HUES6 (cell line): Measurements from ENCODE around the gene FGF12.

Source experiments
- H3K27ac ChIP-seq: 2 replicates; pipeline ENCODE4 v1.7.0; 2013; ENCODE audit warnings: low read depth, mild to moderate bottlenecking, low read length, inconsistent platforms
- H3K27me3 ChIP-seq: 2 replicates; pipeline ENCODE4 v1.6.1; 2013; ENCODE audit warnings: low read length; ENCODE audit not compliant: control insufficient read depth, insufficient read depth
- H3K36me3 ChIP-seq: 2 replicates; pipeline ENCODE4 v1.6.1; 2013; ENCODE audit warnings: low read length; ENCODE audit not compliant: control insufficient read depth, insufficient read depth
- H3K4me1 ChIP-seq: 2 replicates; pipeline ENCODE4 v1.6.1; 2013; ENCODE audit warnings: low read length; ENCODE audit not compliant: control insufficient read depth, insufficient read depth
- H3K4me3 ChIP-seq: 2 replicates; pipeline ENCODE4 v1.5.1; 2013; ENCODE audit warnings: low read depth, low read length
- H3K9ac ChIP-seq: one replicate; pipeline ENCODE4 v1.6.1; 2013; ENCODE audit warnings: mild to moderate bottlenecking, low read length
- H3K9me3 ChIP-seq: 2 replicates; pipeline ENCODE4 v1.6.1; 2013; ENCODE audit warnings: low read depth, low read length; ENCODE audit not compliant: control insufficient read depth, insufficient read depth

Gene FGF12

DNA sequence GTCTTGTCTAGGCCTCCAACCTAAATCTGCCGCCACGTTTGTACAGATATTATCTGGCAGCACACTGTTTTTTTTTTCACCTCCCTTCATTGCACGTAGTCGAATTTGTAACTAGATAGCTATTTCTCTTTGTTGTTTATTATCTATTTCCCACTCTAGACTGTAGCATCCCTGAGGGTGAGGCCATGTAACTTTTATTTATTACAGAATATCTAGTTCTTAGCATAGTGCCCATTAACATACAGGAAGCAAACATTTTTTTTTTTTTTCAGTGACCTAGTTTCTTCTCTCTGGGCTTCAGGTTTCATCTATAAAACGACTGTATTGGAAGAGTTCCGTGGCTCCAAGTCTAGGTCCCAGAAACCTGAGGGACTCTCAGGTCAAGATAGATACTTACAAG is 354.3 kb downstream of the FGF12 start:
- no peaks in the 10 kb centered on the region for H3K27me3 ChIP-seq
- H3K9me3 ChIP-seq, result no peaks in the 10 kb centered on the region
- peaks cover 12% of the 10 kb centered on the region; the same call in 1 of the 2 replicates for H3K4me1 ChIP-seq
- no peak overlapping the region for H3K4me3 ChIP-seq
- H3K27ac ChIP-seq, result no peak overlapping the region
- H3K9ac ChIP-seq, result no peak overlapping the region
- no peaks in the 10 kb centered on the region for H3K36me3 ChIP-seq

DNA sequence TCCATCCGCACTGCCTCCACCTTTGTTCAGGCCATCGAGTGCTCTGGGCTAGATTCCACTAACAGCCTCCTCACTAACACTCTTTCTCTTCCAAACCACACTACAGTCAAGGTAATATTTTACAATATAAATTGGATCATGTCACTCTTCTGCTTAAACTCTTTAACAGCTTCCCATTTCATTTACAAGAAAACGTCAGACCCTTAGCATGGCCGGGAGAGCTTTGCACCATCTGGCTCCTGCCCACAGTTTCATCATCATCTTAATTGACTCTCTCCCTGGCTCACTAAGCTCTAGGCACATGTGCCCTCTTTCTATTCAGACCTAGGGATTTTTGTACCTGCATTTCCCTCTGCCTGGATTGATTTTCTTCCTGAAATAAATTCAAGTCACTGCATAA is 354.7 kb downstream of the FGF12 start:
- no peaks in the 10 kb centered on the region for H3K27me3 ChIP-seq
- no peaks in the 10 kb centered on the region for H3K36me3 ChIP-seq
- no peak overlapping the region for H3K4me3 ChIP-seq

DNA sequence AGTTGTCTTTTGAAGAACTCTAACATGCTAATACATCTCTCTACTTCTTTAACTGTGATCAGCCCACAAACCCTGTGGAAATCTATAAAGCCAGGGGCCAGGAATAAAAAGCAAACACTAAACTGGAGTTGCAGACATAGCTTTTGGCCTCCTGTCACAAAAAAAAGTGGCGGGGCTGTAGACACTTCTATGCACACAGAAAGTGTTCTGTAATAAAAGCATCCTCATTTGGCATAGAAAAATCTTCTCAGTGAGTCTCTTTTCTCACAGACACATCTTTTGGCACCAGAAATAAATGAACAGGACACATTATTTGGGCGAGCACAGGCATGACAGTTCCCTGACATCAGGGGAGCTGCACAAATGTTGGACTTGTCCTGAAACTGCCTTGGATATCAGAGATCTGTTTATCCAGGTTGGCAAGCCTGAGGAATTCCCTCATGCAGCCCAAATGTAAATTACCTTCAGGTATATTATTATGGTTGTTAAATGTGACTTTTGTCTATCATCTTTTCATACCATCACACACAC is 355.4 kb downstream of the FGF12 start:
- no peak overlapping the region for H3K9ac ChIP-seq
- no peaks in the 10 kb centered on the region for H3K9me3 ChIP-seq
- no peaks in the 10 kb centered on the region for H3K36me3 ChIP-seq
- no peaks in the 10 kb centered on the region for H3K27me3 ChIP-seq
- peaks cover 12% of the 10 kb centered on the region; the same call in 1 of the 2 replicates for H3K4me1 ChIP-seq
- no peak overlapping the region for H3K27ac ChIP-seq
- no peak overlapping the region for H3K4me3 ChIP-seq

More for the DNA sequence above, 354.7 kb downstream of the FGF12 start:
- H3K9ac ChIP-seq, result no peak overlapping the region
- peaks cover 12% of the 10 kb centered on the region; the same call in 1 of the 2 replicates for H3K4me1 ChIP-seq
- H3K9me3 ChIP-seq, result no peaks in the 10 kb centered on the region
- H3K27ac ChIP-seq, result no peak overlapping the region

DNA sequence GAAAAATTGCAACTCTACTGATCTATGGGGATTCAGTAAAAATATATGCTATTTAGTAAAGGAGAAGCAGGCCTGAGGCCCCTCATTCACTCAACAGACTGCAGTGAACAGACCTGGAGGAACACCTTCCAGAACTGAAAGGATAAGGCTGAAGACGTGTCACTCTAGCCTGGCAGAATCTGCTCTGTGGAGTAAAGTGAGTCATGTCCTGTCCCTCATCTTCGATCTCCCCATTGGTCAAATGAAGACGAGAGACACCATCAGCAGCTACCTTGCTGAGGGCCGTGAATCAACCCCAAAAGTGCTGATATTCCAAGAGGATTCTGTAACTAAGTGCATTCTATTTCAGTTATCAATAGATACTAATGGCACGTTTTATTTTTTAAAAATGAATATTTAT is 359.7 kb downstream of the FGF12 start:
- Histone ChIP-seq H3K36me3 (no peaks in the 10 kb centered on the region), H3K9ac (no peak overlapping the region), H3K4me3 (no peak overlapping the region), H3K9me3 (no peaks in the 10 kb centered on the region), H3K27ac (no peak overlapping the region), H3K27me3 (no peaks in the 10 kb centered on the region), H3K4me1 (peaks cover 16% of the 10 kb centered on the region; the same call in 1 of the 2 replicates)

DNA sequence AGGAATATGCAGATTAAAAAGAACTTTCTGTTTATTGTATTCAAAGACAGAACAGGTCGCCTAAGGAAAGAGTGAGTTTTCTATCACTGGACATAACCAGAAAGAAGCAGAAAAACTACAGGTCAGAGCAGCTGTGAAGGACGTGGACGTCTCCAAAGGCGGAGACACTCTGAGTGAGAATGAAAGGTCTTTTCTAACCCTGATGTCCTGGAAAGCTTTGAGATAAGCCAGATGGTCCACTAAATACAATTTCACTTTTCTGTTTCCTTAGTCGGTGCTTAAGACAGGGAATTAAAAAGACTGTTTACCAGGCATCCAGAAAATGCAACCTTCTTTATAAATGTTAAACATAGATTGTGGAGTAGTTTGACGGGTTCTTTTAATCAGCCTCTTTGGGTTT is 360.4 kb downstream of the FGF12 start:
- H3K9me3 ChIP-seq, result no peaks in the 10 kb centered on the region
- H3K9ac ChIP-seq, result no peak overlapping the region
- no peak overlapping the region for H3K4me3 ChIP-seq
- peaks cover 16% of the 10 kb centered on the region; the same call in 1 of the 2 replicates for H3K4me1 ChIP-seq
- H3K27ac ChIP-seq, result no peak overlapping the region
- no peaks in the 10 kb centered on the region for H3K27me3 ChIP-seq
- no peaks in the 10 kb centered on the region for H3K36me3 ChIP-seq

DNA sequence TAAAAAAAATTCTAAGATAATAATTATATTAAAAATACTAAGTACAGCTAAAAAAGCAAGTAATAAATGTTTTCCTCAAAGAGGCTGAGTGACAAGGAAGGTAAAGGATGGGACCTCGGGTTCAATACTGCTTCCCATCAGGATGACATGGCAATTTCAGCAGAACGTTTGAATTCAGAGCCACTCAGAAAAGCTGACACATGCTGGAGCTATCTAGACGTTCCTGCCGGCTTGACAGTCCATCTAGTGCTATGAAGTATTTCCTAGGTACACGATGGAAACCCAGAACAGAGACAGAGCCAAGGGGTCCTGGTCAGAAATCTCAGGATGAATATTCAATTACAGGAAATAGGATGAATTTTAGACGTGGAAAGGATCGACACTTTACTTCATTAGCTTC is 361.8 kb downstream of the FGF12 start:
- H3K27ac ChIP-seq, result no peak overlapping the region
- H3K27me3 ChIP-seq, result no peaks in the 10 kb centered on the region
- no peak overlapping the region for H3K4me3 ChIP-seq
- H3K36me3 ChIP-seq, result no peaks in the 10 kb centered on the region
- no peaks in the 10 kb centered on the region for H3K9me3 ChIP-seq
- peaks cover 10% of the 10 kb centered on the region; the same call in 1 of the 2 replicates for H3K4me1 ChIP-seq
- H3K9ac ChIP-seq, result no peak overlapping the region

DNA sequence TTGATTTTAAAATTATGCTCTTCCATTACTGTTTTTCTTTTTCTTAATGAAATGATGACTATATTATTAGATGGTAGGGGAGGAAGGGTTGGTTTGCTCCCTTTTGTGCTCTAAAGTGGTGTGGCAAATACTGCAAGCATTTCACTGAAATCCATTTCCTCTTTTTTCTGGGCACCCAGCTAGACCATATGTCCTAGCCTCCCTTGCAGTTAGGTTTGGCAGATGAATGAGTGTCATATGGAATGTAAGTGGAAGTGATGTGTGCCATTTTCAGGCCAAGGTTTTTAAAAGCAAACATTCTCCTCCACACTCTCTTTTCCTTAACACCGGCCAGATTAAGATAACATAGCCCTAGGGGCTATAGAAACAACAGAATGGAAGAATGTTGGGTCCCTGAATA is 363.0 kb downstream of the FGF12 start:
- Histone ChIP-seq H3K9ac (no peak overlapping the region), H3K4me1 (peaks cover 10% of the 10 kb centered on the region; the same call in 1 of the 2 replicates), H3K36me3 (no peaks in the 10 kb centered on the region), H3K27ac (no peak overlapping the region), H3K27me3 (no peaks in the 10 kb centered on the region), H3K4me3 (no peak overlapping the region), H3K9me3 (no peaks in the 10 kb centered on the region)

DNA sequence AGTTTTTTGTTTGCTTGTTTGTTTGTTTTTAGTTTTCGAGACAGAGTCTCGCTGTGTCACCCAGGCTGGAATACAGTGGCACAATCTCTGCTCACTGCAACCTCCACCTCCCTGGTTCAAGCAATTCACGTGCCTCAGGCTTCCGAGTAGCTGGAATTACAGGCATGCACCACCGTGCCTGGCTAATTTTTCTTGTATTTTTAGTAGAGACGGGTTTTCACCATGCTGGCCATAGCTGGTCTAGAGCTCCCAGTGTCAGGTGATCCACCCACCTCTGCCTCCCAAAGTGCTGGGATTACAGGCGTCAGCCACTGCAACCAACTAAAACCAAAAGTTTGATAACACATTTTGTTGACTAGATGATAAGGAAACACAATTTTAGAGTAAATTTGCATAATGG is 372.7 kb downstream of the FGF12 start:
- H3K4me1 ChIP-seq, result no peaks in the 10 kb centered on the region
- no peak overlapping the region for H3K27ac ChIP-seq
- no peaks in the 10 kb centered on the region for H3K27me3 ChIP-seq
- no peaks in the 10 kb centered on the region for H3K9me3 ChIP-seq
- no peak overlapping the region for H3K4me3 ChIP-seq
- no peak overlapping the region for H3K9ac ChIP-seq
- no peaks in the 10 kb centered on the region for H3K36me3 ChIP-seq

DNA sequence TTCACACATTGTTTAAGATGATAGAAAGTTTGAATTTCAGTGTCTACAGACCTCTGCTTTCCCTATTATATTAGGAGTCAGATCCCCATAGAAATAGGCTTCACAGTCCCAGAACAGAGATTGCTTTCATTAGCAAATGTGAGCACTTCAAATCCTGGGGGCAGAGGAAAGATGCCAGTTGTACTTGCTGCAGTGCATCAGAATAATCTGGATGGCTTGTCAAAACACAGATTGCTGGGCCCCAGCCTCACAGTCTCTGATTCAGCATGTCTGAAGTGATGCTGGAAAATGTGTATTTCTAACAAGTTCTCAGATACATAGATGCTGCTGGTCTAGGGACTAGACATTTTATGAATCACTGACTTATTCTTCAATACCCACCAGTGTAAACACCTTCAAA is 375.2 kb downstream of the FGF12 start:
- no peaks in the 10 kb centered on the region for H3K4me1 ChIP-seq
- H3K9me3 ChIP-seq, result no peaks in the 10 kb centered on the region
- no peaks in the 10 kb centered on the region for H3K36me3 ChIP-seq
- H3K27ac ChIP-seq, result no peak overlapping the region
- no peak overlapping the region for H3K9ac ChIP-seq
- H3K27me3 ChIP-seq, result no peaks in the 10 kb centered on the region
- H3K4me3 ChIP-seq, result no peak overlapping the region

DNA sequence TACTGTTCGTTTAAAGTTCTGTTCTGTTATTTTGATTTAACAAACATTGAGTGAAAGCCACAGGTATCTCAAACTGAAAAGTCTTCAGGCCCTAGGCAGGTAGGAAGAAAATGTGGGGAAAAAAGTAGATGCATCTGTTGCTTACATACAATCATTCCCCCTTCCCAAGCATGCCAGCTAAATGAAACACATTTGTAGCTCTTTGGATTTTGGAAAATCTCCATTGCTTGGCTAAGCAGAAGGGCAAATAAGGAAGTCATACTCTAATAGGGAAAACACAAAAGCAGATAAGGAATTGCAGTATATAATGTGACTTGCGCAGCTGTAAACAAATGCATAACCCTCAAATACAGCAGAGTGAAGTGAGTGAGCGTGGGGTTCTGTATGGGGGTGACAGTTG is 375.9 kb downstream of the FGF12 start:
- no peaks in the 10 kb centered on the region for H3K27me3 ChIP-seq
- no peak overlapping the region for H3K27ac ChIP-seq
- no peak overlapping the region for H3K9ac ChIP-seq
- H3K36me3 ChIP-seq, result no peaks in the 10 kb centered on the region
- no peaks in the 10 kb centered on the region for H3K9me3 ChIP-seq
- no peak overlapping the region for H3K4me3 ChIP-seq
- no peaks in the 10 kb centered on the region for H3K4me1 ChIP-seq

DNA sequence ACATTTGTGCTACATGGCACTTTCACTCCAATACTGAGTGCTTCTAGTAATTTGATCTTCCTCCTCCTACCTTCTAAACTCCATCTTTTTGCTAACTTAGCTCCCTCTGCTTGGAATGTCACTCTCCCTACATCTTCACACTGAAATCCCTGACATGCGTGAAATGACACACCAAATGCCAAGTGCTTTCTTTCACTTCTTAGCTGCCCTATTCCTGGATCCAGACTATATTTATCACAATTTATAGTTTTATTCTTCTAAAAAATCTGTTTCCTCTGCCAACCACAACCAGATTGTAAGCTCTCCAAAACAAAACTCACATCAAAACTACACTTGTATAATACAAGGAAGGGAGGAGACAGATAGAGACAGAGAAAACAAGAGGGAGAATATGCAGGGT is 387.3 kb downstream of the FGF12 start:
- Histone ChIP-seq H3K27me3 (no peaks in the 10 kb centered on the region), H3K4me3 (no peak overlapping the region), H3K9ac (no peak overlapping the region), H3K4me1 (peaks cover 6% of the 10 kb centered on the region), H3K27ac (no peak overlapping the region), H3K9me3 (no peaks in the 10 kb centered on the region), H3K36me3 (no peaks in the 10 kb centered on the region)

DNA sequence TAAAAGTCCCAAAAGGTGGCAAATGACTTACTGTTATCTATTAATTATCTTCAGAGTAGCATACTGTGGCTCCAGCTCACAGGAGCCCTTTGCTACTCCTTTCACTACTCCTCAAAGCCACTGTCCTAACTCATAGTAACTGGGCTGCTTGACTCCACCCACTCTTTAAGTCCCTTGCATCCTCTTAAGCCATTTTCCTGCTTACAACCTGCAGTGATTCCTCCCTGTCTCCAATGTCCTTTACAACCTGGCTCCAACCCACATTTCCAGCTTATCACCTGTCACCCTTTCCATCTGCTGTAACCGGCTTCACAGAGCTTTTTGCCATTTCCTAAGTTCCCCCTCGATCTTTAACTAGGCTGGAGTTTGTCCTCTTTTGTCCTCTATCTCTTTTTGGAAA is 388.1 kb downstream of the FGF12 start:
- H3K4me3 ChIP-seq, result no peak overlapping the region
- no peak overlapping the region for H3K9ac ChIP-seq
- peaks cover 6% of the 10 kb centered on the region for H3K4me1 ChIP-seq
- no peak overlapping the region for H3K27ac ChIP-seq
- H3K36me3 ChIP-seq, result no peaks in the 10 kb centered on the region
- no peaks in the 10 kb centered on the region for H3K9me3 ChIP-seq
- no peaks in the 10 kb centered on the region for H3K27me3 ChIP-seq
